T-helper 1 cell treated with Interleukin-12 subunit alpha and Interleukin-12 subunit beta and Interleukin-4 antibody, amounts not matched to agents 30 ng/mL and 1 ng/mL, for 36 hours (primary cell): Measurements from ENCODE around the gene KCNT1. TPM values are rescaled to one million over a fixed set of nuclear protein-coding genes. Genes with fewer than 3 reads are reported as not detected.

Experiments used
- intact Hi-C: fragments of 100-400 bp; cut with micrococcal nuclease; formaldehyde crosslinking; loops from one replicate; pipeline ENCODE4 v1.15.1; 2024
- total RNA-seq: library from RNA; stranded (reverse); gene quantifications from 2 replicates; pipeline ENCODE4 v1.2.3, GENCODE V29; 2022

KCNT1 gene
- total RNA-seq, 1 donor from 2014 or later: not detected

DNA sequence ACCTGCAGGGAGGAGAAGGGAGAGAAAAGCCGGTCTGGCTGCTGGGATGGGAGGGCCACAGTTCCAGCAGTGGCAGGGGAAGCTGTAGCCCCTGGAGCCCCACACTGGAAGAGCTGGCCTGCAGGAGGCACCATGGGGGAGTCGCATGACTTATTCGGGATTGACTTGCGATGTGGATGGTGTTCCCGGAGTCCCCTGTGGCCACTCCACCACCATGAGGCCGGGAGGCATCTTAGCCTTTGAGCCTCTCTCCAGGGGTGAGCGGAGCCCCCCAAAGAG lies 92.0 kb downstream of the KCNT1 start:
- intact Hi-C loops: no loop called here

GRCh38 chr9:135794361-135794885 lies 92.4 kb downstream of the KCNT1 start:
- intact Hi-C loops: no loop called here

DNA sequence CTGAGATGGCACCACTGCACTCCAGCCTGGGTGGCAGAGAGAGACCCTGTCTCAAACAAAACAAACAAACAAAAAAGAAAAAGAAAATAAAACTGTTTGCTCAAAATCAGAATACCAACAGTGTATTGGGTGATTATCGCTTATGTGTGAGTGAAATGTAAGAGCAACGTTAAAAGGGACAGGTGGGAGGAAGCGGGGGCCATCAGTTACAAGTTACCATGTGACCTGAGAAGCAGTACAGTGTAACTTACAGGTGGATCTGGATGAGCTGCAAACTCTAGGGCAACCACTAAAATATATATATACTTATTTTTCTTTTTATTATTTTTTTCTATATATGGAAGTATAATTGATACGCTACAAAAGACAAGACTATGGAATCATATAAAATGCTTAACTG lies 93.4 kb downstream of the KCNT1 start:
- intact Hi-C loops: no loop called here

DNA sequence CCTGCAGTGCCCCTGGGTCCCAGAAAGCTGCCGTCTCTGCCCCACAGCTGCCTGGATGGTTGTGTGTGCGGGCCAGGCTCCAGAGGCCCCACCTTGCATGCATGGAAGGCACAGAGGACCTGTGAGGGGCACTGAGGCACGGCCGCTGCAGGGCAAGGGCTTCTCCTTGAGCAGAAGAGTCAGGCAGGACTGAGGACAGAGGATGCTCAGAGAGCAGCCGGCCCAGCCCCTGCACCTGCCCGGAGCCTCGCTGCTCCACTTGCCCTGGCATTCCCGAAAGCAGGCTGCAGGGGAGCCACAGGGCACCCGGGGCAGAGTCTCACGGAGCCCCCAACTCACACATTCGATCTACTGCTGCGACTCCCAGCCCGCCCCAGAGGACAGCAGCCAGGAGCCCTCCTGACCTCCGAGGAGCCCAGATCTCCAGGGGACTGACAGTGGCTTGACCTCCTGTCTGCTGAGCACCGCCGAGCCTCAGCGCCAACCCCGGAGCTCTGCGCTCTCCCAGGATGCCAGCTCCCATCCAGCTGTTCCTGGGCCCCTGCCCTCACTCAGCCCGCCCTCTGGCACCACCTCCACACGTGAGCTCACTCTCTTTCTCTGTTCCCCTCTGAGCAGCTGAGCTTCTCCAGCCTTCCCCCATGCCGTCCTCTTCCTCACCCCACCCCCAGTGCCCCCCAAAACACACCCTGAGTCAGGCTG lies 95.0 kb downstream of the KCNT1 start:
- intact Hi-C loops: no loop called here

DNA sequence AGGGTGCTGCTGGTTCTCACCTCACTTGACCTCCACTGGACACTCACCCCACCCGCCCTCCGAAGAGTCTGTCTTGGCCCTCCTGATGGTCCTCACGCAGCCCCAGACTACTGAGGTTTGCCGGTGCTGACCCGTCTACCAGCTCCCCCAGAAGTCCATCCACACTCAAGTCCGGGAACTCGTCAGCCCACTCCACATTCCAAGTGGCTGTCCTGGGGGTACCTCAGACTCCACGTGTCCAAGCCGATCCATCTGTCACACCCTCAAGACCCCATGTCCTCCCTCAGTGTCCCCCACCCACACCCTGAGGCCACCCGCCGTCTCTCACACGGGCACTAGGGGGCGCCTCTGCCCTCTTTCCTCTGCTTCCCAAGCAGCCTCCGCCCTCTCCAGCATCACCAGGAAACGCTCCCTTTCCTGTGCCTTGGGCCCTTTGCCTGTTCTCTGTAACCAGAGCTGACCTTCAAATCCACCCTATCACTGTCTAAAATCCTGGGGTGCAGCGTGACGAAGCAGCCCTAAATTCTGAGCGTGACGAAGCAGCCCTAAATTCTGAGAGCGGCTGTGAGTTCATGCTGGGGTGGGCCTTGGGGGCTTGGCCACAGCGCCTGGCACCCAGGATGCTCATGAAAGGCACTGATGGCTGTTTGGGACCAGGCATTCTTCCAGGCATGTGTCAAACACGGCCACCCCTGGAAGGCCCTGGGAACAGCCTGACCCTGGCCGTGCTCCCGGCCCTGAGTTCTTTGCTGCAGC lies 95.7 kb downstream of the KCNT1 start:
- intact Hi-C loops: no loop called here

DNA sequence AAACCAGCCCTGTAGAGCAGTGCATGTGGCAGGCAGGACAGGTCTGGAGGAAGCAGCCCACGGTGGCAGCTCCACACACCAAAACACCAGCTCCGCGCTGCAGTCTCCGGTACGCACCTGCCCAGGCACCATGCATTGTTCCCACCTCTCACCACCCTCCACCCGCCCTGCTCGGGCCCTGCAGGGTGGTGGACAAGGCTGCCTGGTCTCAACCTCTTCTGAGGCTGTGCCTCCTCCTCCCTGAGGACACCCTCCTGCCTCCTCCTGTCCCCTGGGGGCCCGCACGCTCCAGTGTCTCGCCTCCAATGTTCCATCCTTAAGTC lies 96.2 kb downstream of the KCNT1 start:
- intact Hi-C loops: no loop called here

- intact Hi-C loops: no loop called here
Observed at GRCh38 chr9:135799261-135799660, 97.3 kb downstream of the KCNT1 start.

DNA sequence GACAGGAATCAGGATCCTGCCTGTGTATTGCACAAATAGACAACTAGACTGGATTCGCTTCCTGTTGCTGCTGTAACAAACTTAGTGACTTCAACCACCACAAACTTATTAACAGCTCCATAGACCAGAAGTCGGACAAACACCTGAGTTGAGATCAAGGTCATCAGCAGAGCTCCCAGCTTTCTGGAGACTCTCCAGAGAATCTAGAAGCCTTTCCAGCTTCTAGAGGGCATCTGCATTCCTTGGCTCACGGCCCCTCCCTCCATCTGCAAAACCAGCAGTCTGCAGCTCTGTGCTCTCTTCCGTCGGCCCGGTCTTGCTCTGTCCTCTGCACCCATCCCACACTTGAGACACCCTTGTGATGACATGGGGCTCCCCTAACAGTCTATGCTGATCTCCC lies 99.1 kb downstream of the KCNT1 start:
- intact Hi-C loops: no loop called here

GRCh38 chr9:135802876-135803419 lies 101.0 kb downstream of the KCNT1 start:
- intact Hi-C loops: no loop called here

DNA sequence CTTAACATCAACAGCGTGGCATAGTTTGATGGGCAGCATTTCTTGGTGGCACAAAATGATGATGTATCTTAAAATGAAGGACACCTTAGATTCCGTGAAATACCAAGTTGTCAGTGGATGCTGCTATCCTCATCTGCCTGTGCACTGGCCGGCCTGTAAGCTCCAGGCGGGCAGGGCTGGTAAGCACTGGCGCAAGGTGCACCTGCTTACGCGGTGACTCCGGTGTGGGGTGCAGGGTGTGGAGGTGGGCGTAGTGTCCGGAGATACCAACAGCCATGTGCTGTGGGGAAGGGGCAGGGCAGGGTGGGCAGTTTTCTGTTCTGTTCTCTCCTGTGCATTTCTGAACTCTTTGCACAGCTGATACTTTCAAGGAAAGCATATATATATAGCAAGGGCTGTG lies 101.5 kb downstream of the KCNT1 start:
- intact Hi-C loops: no loop called here

GRCh38 chr9:135804581-135805421 lies 102.8 kb downstream of the KCNT1 start:
- intact Hi-C loops: no loop called here

GRCh38 chr9:135805422-135806022 lies 103.5 kb downstream of the KCNT1 start:
- intact Hi-C loops: no loop called here

DNA sequence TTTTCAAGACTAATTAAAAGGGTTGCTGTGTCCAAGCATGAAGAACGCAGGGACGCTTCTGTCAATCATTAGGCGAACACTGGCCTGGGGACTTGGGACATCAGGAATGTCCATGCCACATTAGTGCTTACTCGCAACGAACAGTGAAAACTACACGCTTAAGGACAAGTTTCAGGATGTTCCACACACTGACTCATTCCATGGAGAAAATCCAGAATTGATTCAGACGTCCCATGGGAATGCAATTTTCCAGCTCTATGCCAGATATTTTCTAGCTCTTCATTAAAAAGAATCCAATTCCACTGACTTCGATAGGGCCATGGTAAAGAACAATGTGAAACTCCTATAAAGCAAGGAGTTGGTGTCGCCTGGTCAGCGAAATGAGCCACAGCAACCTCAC lies 107.2 kb downstream of the KCNT1 start:
- intact Hi-C loops: no loop called here

DNA sequence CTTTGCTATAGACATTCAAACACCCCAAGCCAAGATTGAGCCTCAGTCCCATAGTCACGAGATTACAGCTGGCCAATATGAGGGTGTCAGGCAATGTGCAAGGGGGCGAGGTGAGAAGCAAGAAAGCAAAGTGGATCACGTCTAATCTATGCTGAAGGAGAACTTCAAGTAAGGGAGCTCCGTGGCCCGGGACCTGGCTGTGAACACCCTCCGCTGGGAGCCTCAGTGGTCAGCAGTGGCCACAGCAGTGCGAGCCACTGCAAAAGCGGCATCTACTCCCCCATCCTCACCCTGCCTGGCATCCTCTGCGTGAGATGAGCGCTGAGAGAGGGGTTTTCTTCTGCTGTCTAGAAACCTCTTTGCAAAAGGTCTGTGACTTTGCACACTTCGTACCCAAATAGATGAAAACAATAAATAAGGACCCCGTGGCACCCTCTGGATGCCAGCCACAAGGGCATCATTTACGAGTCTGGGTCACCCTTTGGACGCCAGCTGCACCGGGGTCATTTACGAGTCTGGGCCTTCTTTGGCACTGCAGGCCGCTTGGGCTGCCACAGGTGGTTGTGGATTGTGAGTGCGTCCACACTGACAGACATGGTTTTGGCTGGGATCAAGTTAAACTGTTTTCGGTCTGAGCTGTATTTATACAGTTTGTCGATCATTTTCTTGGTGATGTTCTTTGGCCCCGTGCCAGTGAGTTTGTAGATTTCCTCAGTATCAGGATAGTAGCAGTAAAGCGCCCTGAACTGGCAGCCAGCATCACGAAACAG lies 109.0 kb downstream of the KCNT1 start:
- intact Hi-C loops: no loop called here

GRCh38 chr9:135811801-135812200 lies 109.8 kb downstream of the KCNT1 start:
- intact Hi-C loops: no loop called here

DNA sequence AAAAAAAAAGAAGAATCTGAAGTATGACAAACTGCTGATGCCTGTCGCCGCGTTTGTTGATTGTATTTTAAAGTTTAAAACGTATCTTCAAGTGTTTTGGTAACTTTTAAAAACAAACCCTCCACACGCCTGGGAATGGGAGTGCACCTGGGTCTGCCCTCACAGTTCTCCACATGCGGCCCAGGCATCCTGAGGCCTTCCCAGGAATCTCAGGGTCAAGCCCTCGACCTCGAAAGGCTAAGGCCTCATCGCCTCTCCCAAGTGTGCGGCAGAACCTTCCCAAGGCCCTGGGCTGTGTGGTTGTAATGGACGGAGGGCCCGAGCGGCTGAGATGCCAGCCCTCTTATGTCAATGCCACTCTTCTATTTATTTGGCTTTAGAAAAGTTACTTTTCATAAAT lies 111.0 kb downstream of the KCNT1 start:
- intact Hi-C loops: no loop called here

DNA sequence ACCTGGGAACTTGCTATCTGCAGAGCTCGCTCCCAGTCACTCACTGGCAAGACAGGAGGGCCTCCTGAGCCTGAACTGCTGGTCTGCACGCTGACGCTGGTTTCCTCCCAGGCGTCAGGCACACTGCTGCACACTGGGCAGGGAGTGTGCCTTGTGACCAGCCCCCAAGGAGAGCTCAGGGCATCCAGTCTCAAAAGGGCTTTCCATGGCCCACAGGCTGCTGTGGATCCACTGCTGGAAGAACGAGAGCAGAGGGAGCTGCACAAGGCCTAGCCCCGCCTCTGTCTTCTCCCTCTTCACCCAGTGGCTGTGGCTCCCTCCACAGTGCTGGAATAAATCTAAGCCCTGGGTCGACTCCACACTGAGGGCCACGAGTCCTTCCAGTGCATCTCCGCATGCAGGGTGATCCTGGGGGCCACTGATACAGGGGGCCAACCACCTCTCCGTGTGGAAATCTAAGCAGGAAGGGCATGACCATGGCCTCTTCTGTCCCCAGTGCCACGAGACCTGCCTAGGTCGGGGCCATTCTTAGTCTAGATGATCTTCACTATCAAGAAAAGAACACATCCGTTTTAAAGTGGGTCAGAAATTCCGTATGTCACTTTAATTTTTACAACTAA lies 111.8 kb downstream of the KCNT1 start:
- intact Hi-C loops: no loop called here

DNA sequence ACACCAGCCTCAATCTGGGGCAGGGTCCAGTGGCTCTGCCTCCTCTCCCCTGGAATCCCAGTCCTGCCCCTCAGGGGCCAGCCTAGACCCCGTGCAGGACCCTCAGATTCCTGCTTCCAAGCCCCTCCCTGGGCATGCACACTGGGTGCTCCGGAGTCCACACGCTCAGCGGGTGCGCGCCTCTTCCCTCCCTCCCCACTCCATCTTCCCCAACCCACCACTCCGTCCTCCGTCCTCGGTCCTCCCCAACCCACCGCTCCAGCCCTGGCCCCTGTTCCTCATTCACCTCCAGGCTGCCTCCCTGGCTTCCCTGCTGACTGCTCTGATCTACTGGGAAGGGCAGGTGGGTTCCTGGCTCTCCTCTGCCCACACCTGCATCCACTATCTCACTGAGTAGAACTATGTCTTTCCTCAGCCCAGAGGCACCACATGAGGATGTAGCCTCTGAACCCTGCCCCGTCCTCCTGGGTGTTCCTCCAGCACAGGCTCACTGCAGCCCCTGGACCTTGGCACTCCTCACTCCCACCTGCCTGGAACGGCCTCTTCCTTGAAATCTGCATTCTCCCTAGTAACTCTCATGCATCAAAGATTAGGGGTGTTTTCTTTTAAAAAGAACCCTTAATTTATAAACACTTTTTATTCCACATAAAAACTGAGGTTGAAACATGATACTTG lies 112.6 kb downstream of the KCNT1 start:
- intact Hi-C loops: no loop called here

GRCh38 chr9:135815413-135815812 lies 113.4 kb downstream of the KCNT1 start:
- intact Hi-C loops: no loop called here
